HG02678 (cell line): ENCODE measurements around the gene RBM12.
"Not testable (repeated sequence)": the region's sequence is repeated elsewhere in the genome, so short reads cannot be mapped to it uniquely, and the experiment has no call there.

Source experiments
- ATAC-seq: cut with Tn5 transposase; IDR thresholded peaks from one replicate; pipeline ENCODE4 v1.9.1; 2021; ENCODE audit warnings: mild to moderate bottlenecking, moderate library complexity; ENCODE audit not compliant: unreplicated experiment

The RBM12 gene, protein sequence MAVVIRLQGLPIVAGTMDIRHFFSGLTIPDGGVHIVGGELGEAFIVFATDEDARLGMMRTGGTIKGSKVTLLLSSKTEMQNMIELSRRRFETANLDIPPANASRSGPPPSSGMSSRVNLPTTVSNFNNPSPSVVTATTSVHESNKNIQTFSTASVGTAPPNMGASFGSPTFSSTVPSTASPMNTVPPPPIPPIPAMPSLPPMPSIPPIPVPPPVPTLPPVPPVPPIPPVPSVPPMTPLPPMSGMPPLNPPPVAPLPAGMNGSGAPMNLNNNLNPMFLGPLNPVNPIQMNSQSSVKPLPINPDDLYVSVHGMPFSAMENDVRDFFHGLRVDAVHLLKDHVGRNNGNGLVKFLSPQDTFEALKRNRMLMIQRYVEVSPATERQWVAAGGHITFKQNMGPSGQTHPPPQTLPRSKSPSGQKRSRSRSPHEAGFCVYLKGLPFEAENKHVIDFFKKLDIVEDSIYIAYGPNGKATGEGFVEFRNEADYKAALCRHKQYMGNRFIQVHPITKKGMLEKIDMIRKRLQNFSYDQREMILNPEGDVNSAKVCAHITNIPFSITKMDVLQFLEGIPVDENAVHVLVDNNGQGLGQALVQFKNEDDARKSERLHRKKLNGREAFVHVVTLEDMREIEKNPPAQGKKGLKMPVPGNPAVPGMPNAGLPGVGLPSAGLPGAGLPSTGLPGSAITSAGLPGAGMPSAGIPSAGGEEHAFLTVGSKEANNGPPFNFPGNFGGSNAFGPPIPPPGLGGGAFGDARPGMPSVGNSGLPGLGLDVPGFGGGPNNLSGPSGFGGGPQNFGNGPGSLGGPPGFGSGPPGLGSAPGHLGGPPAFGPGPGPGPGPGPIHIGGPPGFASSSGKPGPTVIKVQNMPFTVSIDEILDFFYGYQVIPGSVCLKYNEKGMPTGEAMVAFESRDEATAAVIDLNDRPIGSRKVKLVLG

DNA sequence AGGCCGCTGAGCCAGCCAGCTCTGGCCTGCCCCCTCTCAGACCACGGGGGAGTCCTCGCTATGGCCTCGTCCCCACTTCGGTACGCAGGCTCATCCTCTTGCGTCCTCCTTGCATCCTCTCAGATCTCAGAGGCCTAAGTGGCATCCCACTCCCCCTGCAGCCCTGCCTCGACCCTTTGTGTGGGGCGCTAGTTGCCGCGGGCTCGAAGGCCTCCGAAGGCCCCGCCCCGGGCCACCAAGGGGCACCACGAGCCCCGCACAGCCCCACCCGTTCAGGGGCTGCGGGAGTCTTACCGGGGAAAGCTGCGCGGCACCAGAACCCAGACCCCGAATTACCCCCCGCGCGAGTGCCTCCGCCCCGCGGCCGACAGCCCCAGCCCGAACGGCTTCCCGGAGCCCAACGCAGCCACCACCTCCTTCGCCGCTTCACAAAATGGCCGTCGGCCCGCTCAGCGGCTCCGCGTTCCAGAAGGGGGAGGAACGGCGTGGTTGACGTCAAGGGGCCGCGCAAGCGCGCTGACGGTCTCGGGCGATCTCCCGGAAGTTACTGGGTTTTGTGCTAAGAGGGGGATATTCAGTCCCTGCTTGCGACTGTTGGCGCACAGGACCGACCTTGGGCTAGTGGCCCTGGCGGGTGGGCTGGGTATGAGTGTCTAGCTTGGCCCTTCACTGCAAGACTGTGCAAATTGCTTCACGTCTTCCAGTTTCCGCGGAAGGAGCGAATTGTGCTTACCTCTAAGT lies at the start of gene RBM12, which contains the start of gene CPNE1:
TSS of gene RBM12 (minus strand) at position 435 of the 741 bp plus-strand sequence. CDS start 9,578 bp downstream, outside the sequence.
TSS of gene CPNE1 (minus strand) at position 435 of the 741 bp plus-strand sequence. CDS start 31,977 bp downstream, outside the sequence.
- ATAC-seq, result peak; percentile 71

DNA sequence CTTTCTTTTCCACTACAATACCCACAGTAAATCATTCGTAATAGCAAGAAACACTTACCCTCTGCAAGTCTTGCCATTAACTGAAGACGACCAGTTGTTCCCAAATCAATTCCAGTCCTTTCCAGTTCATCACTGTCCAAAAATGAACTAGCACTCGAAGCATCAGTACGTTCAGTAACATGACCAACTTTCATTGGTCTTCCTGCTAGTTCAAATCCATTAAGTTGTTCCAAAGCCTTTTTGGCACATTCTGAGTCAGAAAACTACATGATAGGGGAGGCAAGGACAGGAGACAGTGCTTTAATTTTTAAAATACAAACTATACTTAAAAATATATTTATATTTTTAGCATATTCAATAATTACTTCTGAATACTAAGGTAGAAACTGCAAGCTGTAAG lies 49.4 kb upstream of the RBM12 start:
- ATAC-seq, result no peak

DNA sequence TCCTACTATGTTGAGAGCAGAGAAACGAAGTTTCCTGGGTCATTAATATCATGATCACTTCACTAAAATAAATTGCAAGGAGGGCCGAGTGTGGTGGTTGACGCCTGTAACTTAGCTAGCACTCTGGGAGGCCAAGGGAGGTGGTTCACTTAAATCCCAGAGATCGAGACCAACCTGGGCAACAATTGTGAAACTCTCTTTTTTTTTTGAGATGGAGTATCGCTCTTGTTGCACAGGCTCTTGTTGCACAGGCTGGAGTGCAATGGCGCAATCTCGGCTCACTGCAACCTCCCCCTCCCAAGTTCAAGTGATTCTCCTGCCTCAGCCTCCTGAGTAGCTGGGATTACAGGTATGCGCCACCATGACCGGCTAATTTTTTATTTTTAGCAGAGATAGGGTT lies 48.4 kb upstream of the RBM12 start:
- not testable (repeated sequence) for ATAC-seq

DNA sequence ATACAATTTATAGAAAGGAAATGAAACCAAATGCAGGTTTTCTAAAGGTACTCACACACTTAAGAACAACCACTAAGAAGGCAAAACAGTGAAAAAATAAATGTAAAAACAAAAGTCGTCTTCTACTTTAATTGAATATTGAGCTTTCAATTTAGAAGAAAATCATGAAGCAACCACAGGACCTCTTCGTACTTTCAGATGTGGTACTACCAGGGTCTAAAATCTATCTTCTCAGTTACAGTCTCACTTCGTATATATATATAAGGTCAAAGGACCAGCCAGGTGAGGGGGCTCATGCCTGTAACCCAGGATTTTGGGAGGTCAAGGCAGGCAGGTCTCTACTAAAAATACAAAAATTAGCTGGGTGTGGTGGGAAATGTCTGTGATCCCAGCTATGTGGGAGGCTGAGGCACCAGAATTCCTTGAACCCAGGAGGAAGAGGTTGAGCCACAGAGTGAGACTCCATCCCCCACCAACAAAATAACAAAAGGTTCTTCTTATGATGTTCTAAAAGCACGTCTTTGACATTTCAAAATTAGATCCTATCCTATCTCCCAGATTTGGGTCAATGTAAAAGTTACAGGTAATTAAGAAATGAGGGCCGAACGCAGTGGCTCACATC lies 47.0 kb upstream of the RBM12 start:
- no peak for ATAC-seq

DNA sequence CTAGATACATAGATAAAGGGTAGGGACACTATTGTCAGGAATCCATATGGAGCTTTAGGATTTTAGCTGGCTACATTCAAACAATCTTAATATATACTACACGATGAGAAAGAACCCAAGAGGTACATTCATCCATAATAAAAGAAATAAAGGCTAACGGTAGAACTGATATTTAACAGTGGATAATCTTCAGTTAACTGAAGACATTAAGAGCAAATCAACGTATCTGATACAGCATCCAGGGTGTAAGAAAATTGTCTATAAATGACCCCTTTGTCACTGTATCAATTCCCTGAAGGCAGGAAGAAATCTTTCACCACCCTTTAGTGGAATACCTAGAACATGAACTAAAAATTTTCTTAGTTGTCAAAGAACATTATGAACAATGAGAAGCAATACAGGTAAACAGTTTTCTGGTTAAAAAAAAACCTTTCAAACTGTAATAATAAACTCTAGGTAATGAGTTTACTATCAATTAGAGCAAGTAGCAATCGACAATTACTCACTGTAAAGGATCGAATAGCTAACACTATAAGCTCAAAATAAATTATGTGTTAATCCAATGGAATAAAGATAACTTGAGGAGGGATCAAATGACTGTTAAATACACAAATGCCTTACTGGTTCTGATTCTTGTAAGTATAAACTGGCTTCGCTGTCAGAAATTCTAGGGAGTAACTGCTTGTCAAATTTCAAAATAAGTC lies 46.3 kb upstream of the RBM12 start:
- ATAC-seq, result no peak

DNA sequence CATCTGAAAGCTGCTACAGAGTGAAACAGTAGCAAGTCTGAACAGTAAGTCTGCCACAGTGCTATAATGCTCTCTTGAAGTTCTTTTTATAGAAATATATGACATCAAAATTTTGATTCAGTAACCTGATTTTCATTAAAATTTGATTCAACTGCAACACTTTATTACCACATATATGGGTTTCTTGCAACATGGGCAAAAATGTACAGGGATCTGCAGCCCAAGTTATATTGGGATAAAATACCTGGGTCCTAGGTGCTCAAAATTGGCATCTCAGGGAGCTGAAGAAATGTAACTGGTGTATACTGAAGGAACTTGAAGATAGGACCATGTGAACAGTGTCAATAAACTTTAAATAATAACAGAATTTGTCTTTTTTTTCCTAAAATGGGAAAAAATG lies 45.3 kb upstream of the RBM12 start:
- ATAC-seq, result no peak

DNA sequence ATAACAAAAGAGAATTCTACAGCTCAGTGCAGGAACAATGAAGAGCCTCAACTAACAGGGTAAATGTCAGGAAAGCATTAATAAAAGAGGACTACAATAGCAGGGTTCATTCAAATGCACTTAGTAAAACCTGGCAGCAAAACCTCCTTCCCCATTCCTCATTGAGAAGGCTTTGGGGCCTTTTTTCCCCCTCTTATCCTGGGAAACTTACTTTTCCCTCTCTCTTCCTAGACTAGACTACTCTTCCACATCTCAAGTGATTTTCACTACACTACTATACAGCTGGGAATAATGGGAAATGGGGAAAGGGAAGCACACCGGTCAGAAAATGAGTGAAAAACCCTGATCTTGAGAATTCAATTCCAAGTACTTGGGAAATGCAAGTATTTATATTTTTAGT lies 44.6 kb upstream of the RBM12 start:
- no peak for ATAC-seq

DNA sequence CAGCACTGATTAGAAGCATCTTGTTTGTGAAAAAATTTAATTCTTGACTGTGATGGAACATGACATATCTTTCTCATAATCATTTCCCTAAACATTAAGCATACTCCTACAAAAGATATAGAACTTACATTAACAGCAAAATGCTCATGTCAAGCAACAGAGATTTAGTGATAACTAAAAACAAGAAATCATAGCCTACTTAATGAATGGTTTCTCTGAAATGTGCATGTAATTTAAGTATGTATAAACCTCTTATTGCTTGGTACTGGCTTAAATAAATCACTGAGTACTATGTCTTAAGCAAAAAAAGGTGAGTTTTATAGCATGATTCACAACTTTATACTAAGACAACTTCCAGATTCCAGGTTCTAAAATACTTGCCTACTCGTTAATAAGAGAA lies 43.8 kb upstream of the RBM12 start:
- ATAC-seq, result no peak

DNA sequence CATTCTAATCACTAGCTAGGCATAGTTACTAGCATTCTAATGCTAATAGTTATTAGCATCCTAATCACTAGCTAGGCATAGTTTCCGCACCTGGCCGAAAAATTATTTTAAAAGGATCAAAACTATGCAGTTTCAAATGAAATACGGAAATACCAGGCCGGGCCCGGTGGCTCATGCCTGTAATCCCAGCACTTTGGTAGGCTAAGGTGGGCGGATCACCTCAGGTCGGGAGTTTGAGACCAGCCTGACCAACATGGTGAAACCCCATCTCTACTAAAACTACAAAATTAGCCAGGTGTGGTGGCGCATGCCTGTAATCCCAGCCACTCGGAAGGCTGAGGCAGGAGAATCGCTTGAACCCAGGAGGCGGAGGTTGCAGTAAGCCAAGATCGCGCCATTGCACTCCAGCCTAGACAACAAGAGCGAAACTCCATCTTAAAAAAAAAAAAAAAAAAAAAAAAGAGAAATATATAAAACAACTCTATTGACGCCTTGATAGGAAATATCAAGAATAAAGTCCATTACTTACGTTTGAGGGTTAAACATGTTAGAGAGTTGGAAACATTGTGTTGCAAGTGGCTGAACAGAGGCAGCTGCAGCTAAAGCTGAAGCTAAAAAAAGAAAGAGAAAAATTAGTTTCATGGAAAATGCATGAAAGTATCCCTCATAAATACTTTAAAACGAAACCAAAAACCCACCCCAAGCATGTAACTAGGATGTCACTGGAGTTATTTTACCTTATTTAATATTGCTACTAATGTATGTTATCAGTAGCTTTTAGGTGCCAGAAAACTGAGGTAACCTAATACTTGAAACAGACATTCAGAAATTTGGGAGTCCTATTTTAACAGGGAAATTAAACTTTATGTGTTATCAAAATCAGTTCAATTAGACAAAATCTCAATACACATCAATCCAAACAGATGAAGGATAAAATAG lies 42.2 kb upstream of the RBM12 start:
- not testable (repeated sequence) for ATAC-seq

DNA sequence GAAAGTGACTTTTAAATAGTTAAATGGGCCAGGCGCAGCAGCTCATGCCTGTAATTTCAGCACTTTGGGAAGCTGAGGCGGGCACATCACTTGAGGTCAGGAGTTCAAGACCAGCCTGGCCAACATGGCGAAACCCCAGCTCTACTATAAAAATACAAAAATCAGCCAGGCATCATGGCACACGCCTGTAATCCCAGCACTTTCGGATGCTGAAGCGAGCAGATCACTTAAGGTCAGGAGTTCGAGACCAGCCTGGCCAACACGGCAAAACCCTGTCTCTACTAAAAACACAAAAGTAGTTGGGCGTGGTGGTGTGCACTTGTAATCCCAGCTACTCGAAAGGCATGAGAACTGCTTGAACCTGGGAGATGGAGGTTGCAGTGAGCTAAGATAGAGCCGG lies 41.2 kb upstream of the RBM12 start:
- not testable (repeated sequence) for ATAC-seq

DNA sequence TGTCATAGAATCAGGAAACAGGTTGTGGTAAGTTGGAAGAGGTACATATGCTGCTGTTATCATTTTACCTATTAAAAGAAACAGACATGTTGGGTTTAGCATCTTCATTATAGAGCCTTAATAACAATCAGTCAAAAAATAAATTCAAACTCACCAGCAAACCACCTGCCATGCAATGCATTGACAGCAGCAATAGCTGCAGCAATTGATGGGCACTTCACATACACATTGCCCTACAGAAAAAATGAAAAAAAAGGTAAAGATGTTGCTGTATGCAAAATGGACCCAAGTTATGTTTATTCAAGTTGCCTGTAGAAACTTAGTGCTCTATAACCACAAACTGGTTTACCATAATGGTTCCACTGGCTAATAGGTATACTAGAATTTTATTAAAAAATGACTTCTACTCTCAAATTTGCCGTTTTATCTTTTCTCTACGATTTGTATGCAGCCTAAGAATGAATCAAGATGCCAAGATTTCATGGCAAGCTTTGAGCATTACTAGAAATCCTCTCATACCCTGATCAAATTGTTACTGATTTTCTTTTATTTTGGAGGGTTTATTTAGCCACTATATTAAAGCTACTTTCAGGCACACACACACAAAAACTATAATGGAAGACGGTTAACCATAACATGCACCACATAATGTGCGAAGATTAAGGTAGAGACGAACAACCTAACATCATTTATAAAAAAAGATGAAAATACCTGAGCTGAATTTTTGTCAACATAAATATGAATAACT lies 40.0 kb upstream of the RBM12 start:
- ATAC-seq, result no peak

DNA sequence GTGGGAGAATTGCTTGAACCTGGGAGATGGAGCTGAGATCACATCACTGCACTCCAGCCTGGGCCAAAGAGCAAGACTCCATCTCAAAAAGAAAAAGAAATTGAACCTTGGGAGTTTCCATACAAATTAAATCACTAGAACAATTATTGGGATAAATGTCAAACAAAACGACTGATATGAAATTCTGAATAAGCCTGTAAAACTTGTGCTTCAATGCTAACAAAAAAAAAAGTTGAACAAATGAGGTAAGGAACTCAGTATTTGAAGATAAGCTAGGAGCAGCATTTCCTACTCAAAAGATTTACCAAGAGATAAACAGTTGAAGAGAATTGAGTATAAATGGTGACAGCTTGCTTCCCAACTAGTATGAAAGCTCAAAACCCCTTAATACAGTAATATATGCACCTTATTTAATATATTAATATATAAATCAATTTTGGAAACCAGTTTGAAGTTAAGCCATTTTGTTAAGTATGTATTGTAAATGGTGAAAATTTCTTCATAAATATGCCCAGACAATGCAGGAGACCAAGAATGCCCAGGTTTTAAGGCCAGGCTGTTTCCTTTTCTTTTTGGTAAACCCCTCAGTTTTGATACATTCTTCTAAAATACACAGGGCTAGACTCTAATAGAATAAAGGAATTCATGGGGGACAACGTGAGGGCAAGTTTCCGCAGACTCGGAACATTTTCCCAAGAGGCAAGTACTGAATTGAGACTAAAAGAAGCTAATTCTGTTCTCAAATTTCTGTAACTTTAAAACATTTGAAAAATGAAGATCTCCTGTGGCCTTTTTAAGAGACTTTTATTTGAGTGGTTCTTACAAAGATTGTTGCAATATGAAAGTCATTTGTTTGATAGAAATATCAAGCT lies 38.4 kb upstream of the RBM12 start:
- no peak for ATAC-seq

DNA sequence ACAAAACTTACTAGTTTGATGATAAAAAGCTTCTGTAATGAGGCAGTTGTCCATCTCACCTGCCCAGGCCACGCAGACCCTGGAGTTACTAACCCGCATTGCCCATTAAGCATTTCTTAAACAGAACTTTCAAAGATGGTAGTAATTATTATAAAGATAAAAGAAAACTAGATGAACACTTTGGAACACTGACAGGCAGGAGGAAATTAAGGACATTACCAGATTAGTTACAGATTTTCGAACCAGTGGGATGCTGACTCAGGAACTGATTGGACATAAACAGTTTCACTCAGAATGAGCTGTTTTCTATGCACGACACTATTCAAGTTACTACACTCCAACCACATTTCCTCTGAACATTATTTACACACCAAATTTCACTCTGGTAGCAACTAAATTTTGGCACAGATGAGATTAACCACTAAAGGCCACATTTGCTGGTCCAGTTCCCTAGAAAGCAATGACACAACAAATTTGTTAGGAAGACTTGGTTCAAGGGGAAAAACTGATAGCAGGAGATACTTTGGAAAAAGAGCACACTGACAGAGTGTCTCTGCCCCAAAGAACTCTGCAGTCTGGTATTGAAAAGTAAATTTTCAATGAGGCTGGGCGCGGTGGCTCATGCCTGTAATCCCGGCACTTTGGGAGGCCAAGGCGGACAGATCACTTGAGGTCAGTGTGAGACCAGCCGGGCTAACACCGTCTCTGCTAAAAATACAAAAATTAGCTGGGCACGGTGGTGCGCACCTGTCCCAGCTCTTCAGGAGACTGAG lies 37.5 kb upstream of the RBM12 start:
- ATAC-seq, result no peak

DNA sequence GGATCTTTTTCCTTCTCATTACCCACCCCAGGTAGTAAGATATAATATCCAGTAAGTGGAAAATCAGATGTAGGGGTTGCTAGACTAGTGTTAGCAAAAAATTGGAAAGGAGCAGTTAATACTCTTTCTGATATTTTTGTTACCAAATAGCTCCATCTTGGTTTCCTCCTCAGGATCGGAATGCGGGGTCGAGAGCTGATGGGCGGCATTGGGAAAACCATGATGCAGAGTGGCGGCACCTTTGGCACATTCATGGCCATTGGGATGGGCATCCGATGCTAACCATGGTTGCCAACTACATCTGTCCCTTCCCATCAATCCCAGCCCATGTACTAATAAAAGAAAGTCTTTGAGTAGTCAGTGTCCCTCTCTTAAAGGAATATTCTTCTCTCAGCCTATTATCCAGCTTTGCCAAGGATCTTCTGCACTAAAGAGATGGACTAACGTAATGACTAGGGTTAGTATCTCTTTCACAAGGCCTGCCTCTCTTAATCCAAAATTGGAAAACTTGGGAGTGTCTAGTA lies 36.0 kb upstream of the RBM12 start:
- ATAC-seq, result no peak

DNA sequence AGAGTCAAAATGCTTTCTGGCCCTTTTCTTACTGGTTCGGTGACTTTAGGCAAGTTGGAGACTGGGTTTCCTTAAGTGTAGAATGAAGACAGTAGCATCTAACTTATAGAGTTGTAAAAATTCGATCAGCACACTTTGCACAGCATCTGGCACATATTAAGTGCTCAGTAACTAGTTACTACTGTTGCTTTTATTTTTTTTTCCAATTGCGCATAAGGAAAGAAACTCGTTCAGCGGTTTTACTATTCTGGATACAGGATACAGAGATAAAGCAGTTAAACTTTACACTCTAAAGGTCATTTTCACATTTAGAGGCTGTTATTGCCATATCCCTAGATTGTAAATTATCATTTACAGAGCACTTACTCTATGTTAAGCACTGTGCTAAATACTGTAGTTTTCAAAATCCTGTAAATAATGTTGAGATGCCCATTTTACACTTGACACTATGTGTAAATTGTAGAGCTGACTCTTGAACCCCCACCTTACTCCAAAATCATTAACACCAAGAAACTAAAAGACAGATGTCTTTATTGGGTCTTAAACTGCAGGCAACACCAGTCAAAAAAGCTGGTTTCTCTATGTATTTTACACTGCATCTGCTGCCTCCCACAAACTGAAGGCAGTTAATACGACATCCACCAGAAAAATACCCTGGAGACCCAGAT lies 35.4 kb upstream of the RBM12 start:
- ATAC-seq, result no peak
